SK-N-SH treated with all-trans-retinoic acid at 6 μM for 48 hours (cell line): Measurements from ENCODE around the gene RELCH.

Experiments
- ATAC-seq: fragments of 200-7000 bp; cut with Tn5 transposase; 3 replicates; pipeline ENCODE4 v1.9.1; 2020; ENCODE audit warnings: mild to moderate bottlenecking, moderate library complexity
- ARNTL ChIP-seq: fragments of 450-650 bp; formaldehyde crosslinking; IDR thresholded peaks from 2 replicates; pipeline ENCODE4 v1.5.0; 2020; ENCODE audit warnings: low read depth, mild to moderate bottlenecking, moderate library complexity, borderline replicate concordance
- CREB5 ChIP-seq: fragments of 250-450 bp; sonication (Bioruptor Pico); IDR thresholded peaks from 2 replicates; pipeline ENCODE4 v1.5.1; 2020; ENCODE audit warnings: low read depth, mild to moderate bottlenecking, moderate library complexity
- CSDC2 ChIP-seq: fragments of 250-450 bp; sonication (Bioruptor Pico); IDR thresholded peaks from 2 replicates; pipeline ENCODE4 v1.5.0; 2020; ENCODE audit warnings: mild to moderate bottlenecking, moderate library complexity
- ESRRG ChIP-seq: fragments of 250-450 bp; sonication (Bioruptor Pico); IDR thresholded peaks from 2 replicates; pipeline ENCODE4 v1.6.1; 2021; ENCODE audit warnings: mild to moderate bottlenecking
- GLIS3 ChIP-seq: fragments of 250-450 bp; sonication (Bioruptor Pico); IDR thresholded peaks from 2 replicates; pipeline ENCODE4 v1.5.0; 2020; ENCODE audit warnings: mild to moderate bottlenecking, moderate library complexity
- ISL1 ChIP-seq: fragments of 250-450 bp; sonication (Bioruptor Pico); IDR thresholded peaks from 2 replicates; pipeline ENCODE4 v2.1.2; 2022; ENCODE audit warnings: mild to moderate bottlenecking, moderate library complexity
- OSR1 ChIP-seq: fragments of 250-450 bp; sonication (Bioruptor Pico); IDR thresholded peaks from 2 replicates; pipeline ENCODE4 v1.8.0; 2022; ENCODE audit warnings: moderate library complexity, mild to moderate bottlenecking, inconsistent platforms
- PPARA ChIP-seq: fragments of 250-450 bp; sonication (Bioruptor Pico); IDR thresholded peaks from 2 replicates; pipeline ENCODE4 v1.5.0; 2020; ENCODE audit warnings: mild to moderate bottlenecking, borderline replicate concordance
- RARB ChIP-seq: fragments of 250-450 bp; sonication (Bioruptor Pico); IDR thresholded peaks from 2 replicates; pipeline ENCODE4 v1.8.0; 2021; ENCODE audit warnings: mild to moderate bottlenecking, moderate library complexity
- SNAI2 ChIP-seq: fragments of 250-450 bp; sonication (Bioruptor Pico); IDR thresholded peaks from 2 replicates; pipeline ENCODE4 v1.5.0; 2020; ENCODE audit warnings: mild to moderate bottlenecking, moderate library complexity
- TCF4 ChIP-seq: fragments of 250-450 bp; sonication (Bioruptor Pico); IDR thresholded peaks from 2 replicates; pipeline ENCODE4 v1.8.0; 2021; ENCODE audit warnings: mild to moderate bottlenecking, moderate library complexity, borderline replicate concordance
- ZC3H10 ChIP-seq: fragments of 250-450 bp; sonication (Bioruptor Pico); IDR thresholded peaks from 2 replicates; pipeline ENCODE4 v1.5.1; 2021; ENCODE audit warnings: mild to moderate bottlenecking, moderate library complexity
- ZFP3 ChIP-seq: fragments of 250-450 bp; sonication (Bioruptor Pico); IDR thresholded peaks from 2 replicates; pipeline ENCODE4 v1.5.0; 2020; ENCODE audit warnings: mild to moderate bottlenecking, moderate library complexity
- ZFP30 ChIP-seq: fragments of 450-650 bp; formaldehyde crosslinking; IDR thresholded peaks from 2 replicates; pipeline ENCODE4 v1.5.0; 2022; ENCODE audit warnings: mild to moderate bottlenecking, moderate library complexity
- ZNF565 ChIP-seq: fragments of 450-650 bp; formaldehyde crosslinking; conservative IDR thresholded peaks from 2 replicates; pipeline ENCODE4 v1.5.0; 2020; ENCODE audit warnings: low read depth, mild to moderate bottlenecking, moderate library complexity
- ZNF70 ChIP-seq: fragments of 450-650 bp; formaldehyde crosslinking; IDR thresholded peaks from 2 replicates; pipeline ENCODE4 v1.5.0; 2020; ENCODE audit warnings: mild to moderate bottlenecking, moderate library complexity
- ZNF8 ChIP-seq: fragments of 450-650 bp; formaldehyde crosslinking; IDR thresholded peaks from 2 replicates; pipeline ENCODE4 v1.5.0; 2020; ENCODE audit warnings: mild to moderate bottlenecking, moderate library complexity
- TF ChIP-seq, protein P1 (sequence below): fragments of 250-450 bp; sonication (Bioruptor Pico); IDR thresholded peaks from 2 replicates; pipeline ENCODE4 v1.8.0; 2020; ENCODE audit warnings: mild to moderate bottlenecking, moderate library complexity, borderline replicate concordance

RELCH gene

GRCh38 chr18:62327977-62328376, 140.9 kb downstream of the RELCH start:
- no peak for ATAC-seq
- TF ChIP-seq ZFP30 (no peak), TCF4 (no peak), RARB (CRISPR knock-in tag) (no peak), ISL1 (no peak), GLIS3 (CRISPR knock-in tag) (no peak), SNAI2 (CRISPR knock-in tag) (no peak)
- TF ChIP-seq, protein P1, sequence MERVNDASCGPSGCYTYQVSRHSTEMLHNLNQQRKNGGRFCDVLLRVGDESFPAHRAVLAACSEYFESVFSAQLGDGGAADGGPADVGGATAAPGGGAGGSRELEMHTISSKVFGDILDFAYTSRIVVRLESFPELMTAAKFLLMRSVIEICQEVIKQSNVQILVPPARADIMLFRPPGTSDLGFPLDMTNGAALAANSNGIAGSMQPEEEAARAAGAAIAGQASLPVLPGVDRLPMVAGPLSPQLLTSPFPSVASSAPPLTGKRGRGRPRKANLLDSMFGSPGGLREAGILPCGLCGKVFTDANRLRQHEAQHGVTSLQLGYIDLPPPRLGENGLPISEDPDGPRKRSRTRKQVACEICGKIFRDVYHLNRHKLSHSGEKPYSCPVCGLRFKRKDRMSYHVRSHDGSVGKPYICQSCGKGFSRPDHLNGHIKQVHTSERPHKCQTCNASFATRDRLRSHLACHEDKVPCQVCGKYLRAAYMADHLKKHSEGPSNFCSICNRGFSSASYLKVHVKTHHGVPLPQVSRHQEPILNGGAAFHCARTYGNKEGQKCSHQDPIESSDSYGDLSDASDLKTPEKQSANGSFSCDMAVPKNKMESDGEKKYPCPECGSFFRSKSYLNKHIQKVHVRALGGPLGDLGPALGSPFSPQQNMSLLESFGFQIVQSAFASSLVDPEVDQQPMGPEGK: no peak

DNA sequence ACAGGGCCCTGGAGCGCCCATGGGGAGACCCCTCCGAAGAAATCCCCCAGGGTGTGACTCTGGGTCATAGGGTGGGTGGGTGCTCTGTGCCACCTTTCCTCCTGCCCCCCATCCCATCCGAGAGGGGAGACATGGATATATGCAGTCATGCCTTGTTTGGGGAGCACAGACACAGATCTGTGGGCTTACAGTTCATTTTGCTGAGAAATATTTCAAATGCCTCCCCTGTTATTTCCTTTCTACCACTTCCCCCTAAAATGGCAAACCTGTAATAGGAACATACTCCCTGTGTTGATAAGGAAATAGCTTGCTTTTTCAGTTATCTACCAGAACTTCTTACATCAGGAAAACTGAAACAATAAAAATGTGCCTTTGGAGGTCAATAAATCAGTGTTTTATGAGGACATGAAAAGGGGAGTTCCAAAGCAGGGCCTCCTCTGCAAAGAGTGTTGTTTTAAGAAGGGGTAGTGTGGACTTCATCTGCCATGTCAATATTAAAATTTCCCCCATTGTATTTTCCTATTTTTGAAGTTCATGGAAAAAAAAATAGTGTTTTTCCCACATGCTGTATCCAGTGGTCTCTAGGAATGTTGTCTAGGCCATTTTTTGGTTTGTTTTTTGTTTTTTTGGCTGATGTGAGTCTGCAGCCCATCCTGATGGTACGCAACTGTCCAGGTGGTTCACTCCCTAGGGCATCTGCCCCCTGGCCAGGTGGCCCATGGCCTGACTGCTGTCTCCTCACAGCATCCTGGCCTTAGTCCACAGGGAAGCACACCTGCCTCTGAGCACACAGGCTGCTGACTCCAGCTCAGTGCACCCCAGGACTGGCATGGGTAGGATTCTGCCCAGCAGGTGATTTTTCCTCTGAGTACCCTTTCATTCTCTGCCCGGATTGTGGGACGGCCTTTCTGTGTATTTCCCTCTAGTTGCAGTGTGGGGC, 141.8 kb downstream of the RELCH start:
- no peak for TF ChIP-seq GLIS3 (CRISPR knock-in tag)
- no peak for ATAC-seq

- peak; percentile 33 for ATAC-seq
- TF ChIP-seq ARNTL (no peak), ZNF565 (CRISPR knock-in tag) (no peak)
Measured at GRCh38 chr18:62329691-62330454, 142.8 kb downstream of the RELCH start.

GRCh38 chr18:62330650-62331049, 143.6 kb downstream of the RELCH start:
- no peak for ATAC-seq
- TF ChIP-seq OSR1 (no peak), ZFP30 (no peak), TCF4 (no peak), CSDC2 (no peak), ZNF565 (CRISPR knock-in tag) (no peak), ISL1 (no peak), RARB (CRISPR knock-in tag) (no peak), ZC3H10 (CRISPR knock-in tag) (no peak), CREB5 (CRISPR knock-in tag) (no peak), ZNF70 (CRISPR knock-in tag) (no peak), ZNF8 (no peak), ESRRG (no peak)
- TF ChIP-seq, protein P1: no peak

DNA sequence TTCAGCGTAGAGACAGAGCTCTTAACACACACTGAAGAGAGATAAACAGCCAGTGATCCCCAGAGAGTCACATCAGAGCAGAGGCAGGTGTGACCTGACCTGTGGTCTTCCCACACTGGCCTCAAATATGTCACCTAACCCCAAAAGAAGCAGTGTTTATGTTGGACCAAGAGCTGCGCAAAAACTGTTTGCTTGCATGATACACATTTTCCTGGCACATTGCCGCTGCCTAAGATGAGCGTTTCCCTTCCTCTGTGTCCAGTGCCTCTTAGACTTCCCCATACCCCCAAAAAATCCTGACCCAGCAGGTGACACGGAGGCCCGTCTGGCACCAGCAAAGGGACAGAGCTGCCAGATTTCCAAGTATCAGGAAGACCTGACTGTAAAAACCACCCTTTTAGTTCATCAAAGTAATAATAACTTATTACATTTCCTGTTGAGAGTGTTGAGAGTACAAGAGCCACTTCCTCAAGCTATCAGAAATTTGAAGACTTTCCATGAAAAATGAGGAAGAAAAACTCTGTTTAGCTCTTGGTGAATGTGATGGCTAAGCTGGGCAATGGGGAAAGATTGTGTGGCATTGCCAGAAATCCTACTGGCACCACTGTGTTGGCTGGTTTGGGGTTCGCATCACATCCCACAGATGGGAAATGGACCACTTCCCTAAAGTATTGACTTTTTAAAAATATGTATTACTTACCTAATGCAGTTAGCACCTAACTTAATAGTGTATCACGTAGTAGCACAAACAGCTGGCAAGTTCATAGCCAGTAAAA, 144.7 kb downstream of the RELCH start:
- TF ChIP-seq ZC3H10 (CRISPR knock-in tag): no peak
- no peak for TF ChIP-seq CSDC2
- TF ChIP-seq RARB (CRISPR knock-in tag): no peak
- TF ChIP-seq ZFP3: no peak
- no peak for TF ChIP-seq ZNF565 (CRISPR knock-in tag)
- TF ChIP-seq, protein P1: no peak
- TF ChIP-seq PPARA (CRISPR knock-in tag): no peak
- no peak for TF ChIP-seq ZNF70 (CRISPR knock-in tag)
- no peak for TF ChIP-seq OSR1
- no peak for TF ChIP-seq ISL1
- TF ChIP-seq, all 23 proteins: peak for 0
- no peak for ATAC-seq
